H1 (cell line): ENCODE measurements around the gene NRAS. TPM values are rescaled to one million over a fixed set of nuclear protein-coding genes. Genes with fewer than 3 reads are reported as not detected.

ENCODE experiments used
- CTCF ChIA-PET: fragments of 300-600 bp; sonication (Branson Sonifier 250); formaldehyde crosslinking; loops from one replicate; lab custom pipeline; 2021; ENCODE audit not compliant: partially characterized antibody; lab: Charles Lee
- POLR2A ChIA-PET: fragments of 300-600 bp; sonication (Branson Sonifier 250); formaldehyde crosslinking; loops from one replicate; lab custom pipeline; 2021; ENCODE audit warnings: inconsistent platforms; ENCODE audit not compliant: partially characterized antibody; lab: Charles Lee
- DNase-seq, 2 experiments: peaks; one replicate each; pipeline versions ENCODE4 v3.0.0 to v3.0.0-alpha.2; 2010 to 2022; ENCODE audit warnings: low spot score in 2 of 2, low read depth in 1 of 2, mixed read lengths in 1 of 2
- FAIRE-seq: peaks from 2 replicates; lab custom pipeline; 2011; peaks lifted over from hg19 to GRCh38; lab: Jason Lieb, UNC
- H2AFZ ChIP-seq: 2 replicates; pipeline ENCODE4 v1.8.1; 2012; ENCODE audit warnings: low read length, inconsistent platforms
- H2AK5ac ChIP-seq: 2 replicates; pipeline ENCODE4 v1.6.1; 2013; ENCODE audit warnings: low read depth, low read length
- H2BK120ac ChIP-seq: replicated peaks from 2 replicates; pipeline ENCODE3; 2013; ENCODE audit warnings: low read depth, low read length, inconsistent platforms
- H2BK12ac ChIP-seq: 2 replicates; pipeline ENCODE4 v1.6.1; 2013; ENCODE audit warnings: low read depth, low read length
- H2BK15ac ChIP-seq: 2 replicates; pipeline ENCODE4 v1.6.1; 2013; ENCODE audit warnings: low read length
- H2BK20ac ChIP-seq: 2 replicates; pipeline ENCODE4 v1.6.1; 2013; ENCODE audit warnings: low read length
- H2BK5ac ChIP-seq: 2 replicates; pipeline ENCODE4 v1.6.1; 2013; ENCODE audit warnings: low read depth, low read length
- H3K14ac ChIP-seq: 2 replicates; pipeline ENCODE4 v1.6.1; 2013; ENCODE audit warnings: inconsistent platforms; ENCODE audit not compliant: insufficient read length
- H3K18ac ChIP-seq: 2 replicates; pipeline ENCODE4 v1.6.1; 2013; ENCODE audit warnings: low read length; ENCODE audit errors: extremely low read depth
- H3K23ac ChIP-seq: 2 replicates; pipeline ENCODE4 v1.6.1; 2013; ENCODE audit warnings: inconsistent platforms; ENCODE audit not compliant: insufficient read length
- H3K23me2 ChIP-seq: 2 replicates; pipeline ENCODE4 v1.6.1; 2013; ENCODE audit warnings: low read depth, low read length
- H3K27ac ChIP-seq: 2 replicates; pipeline ENCODE4 v1.6.1; 2011; ENCODE audit warnings: low read depth, low read length, inconsistent platforms
- H3K27me3 ChIP-seq, 4 experiments: replicated peaks in 1 of 4; 1 replicate in 1 of 4; 2 replicates in 3 of 4; pipeline versions ENCODE4 v1.6.1 to v1.8.1; 2011 to 2013; ENCODE audit warnings: low read length in 3 of 4, mild to moderate bottlenecking in 3 of 4, inconsistent platforms in 2 of 4, mixed read lengths in 2 of 4, moderate library complexity in 1 of 4; ENCODE audit not compliant: control insufficient read depth in 3 of 4, insufficient read depth in 3 of 4; ENCODE audit errors: extremely low read depth in 1 of 4
- H3K36me3 ChIP-seq, 4 experiments: 2 replicates each; pipeline versions ENCODE4 v1.6.1 to v1.8.1; 2011 to 2013; ENCODE audit warnings: mild to moderate bottlenecking in 4 of 4, low read length in 3 of 4, moderate library complexity in 2 of 4, control low read depth in 1 of 4, inconsistent platforms in 1 of 4; ENCODE audit not compliant: insufficient read depth in 4 of 4, control insufficient read depth in 2 of 4
- H3K4ac ChIP-seq: replicated peaks from 2 replicates; pipeline ENCODE3; 2013; ENCODE audit warnings: low read length, low read depth, mixed read lengths, inconsistent platforms; ENCODE audit not compliant: insufficient read length
- H3K4me1 ChIP-seq, 4 experiments: replicated peaks in 1 of 4; 1 replicate in 1 of 4; 2 replicates in 3 of 4; pipeline versions ENCODE4 v1.6.1 to v1.8.1; 2011 to 2013; ENCODE audit warnings: low read length in 3 of 4, inconsistent platforms in 2 of 4, mixed read lengths in 1 of 4; ENCODE audit not compliant: insufficient read depth in 4 of 4, control insufficient read depth in 3 of 4
- H3K4me2 ChIP-seq, 2 experiments: 2 replicates each; pipeline versions ENCODE4 v1.6.1 to v1.8.1; 2011 to 2013; ENCODE audit warnings: low read depth in 2 of 2, low read length in 2 of 2, control low read depth in 1 of 2, inconsistent platforms in 1 of 2, mild to moderate bottlenecking in 1 of 2; ENCODE audit not compliant: insufficient read depth in 1 of 2
- H3K4me3 ChIP-seq, 4 experiments: fragments of 200-600, 300-600 bp in 1 of 4; sonication (generic), shearing (Covaris generic), sonication (Bioruptor Twin) in 1 of 4; 2 replicates each; pipeline versions ENCODE4 v1.5.1 to v1.8.1; 2011 to 2016; ENCODE audit warnings: low read length in 4 of 4, low read depth in 3 of 4, control low read depth in 2 of 4, inconsistent platforms in 2 of 4, mild to moderate bottlenecking in 2 of 4, mixed read lengths in 1 of 4, moderate library complexity in 1 of 4; ENCODE audit not compliant: insufficient read depth in 2 of 4; ENCODE audit errors: extremely low read depth in 1 of 4
- H3K56ac ChIP-seq: replicated peaks from 2 replicates; pipeline ENCODE3; 2013; ENCODE audit warnings: low read depth, mild to moderate bottlenecking, mixed read lengths, low read length, inconsistent platforms; ENCODE audit not compliant: insufficient read length
- H3K79me1 ChIP-seq: 2 replicates; pipeline ENCODE4 v1.6.1; 2013; ENCODE audit warnings: low read depth, low read length, control low read depth
- H3K79me2 ChIP-seq, 2 experiments: 2 replicates each; pipeline versions ENCODE4 v1.6.1 to v1.8.1; 2012 to 2013; ENCODE audit warnings: low read length in 2 of 2, mild to moderate bottlenecking in 2 of 2, inconsistent platforms in 1 of 2; ENCODE audit not compliant: insufficient read depth in 2 of 2, control insufficient read depth in 1 of 2
- H3K9ac ChIP-seq, 4 experiments: replicated peaks in 1 of 4; 1 replicate in 1 of 4; 2 replicates in 3 of 4; pipeline versions ENCODE4 v1.6.1 to v1.8.1; 2011 to 2013; ENCODE audit warnings: low read depth in 3 of 4, low read length in 3 of 4, control low read depth in 2 of 4, mild to moderate bottlenecking in 2 of 4, moderate library complexity in 2 of 4, inconsistent platforms in 1 of 4; ENCODE audit errors: extremely low read depth in 1 of 4
- H3K9me3 ChIP-seq, 2 experiments: 2 replicates each; pipeline versions ENCODE4 v1.6.1 to v1.8.1; 2012 to 2013; ENCODE audit warnings: mild to moderate bottlenecking in 2 of 2, moderate library complexity in 2 of 2, control low read depth in 1 of 2, inconsistent platforms in 1 of 2, low read depth in 1 of 2, low read length in 1 of 2, mixed read lengths in 1 of 2; ENCODE audit not compliant: insufficient read depth in 2 of 2
- H4K20me1 ChIP-seq, 2 experiments: replicated peaks in 1 of 2; 2 replicates each; pipeline versions ENCODE3 to v1.8.1; 2011 to 2013; ENCODE audit warnings: inconsistent platforms in 2 of 2, low read length in 2 of 2, mild to moderate bottlenecking in 1 of 2; ENCODE audit not compliant: insufficient read depth in 2 of 2, control insufficient read depth in 1 of 2
- H4K5ac ChIP-seq: 2 replicates; pipeline ENCODE4 v1.6.1; 2013; ENCODE audit warnings: low read length, low read depth, mixed read lengths, inconsistent platforms; ENCODE audit not compliant: insufficient read length
- H4K8ac ChIP-seq: 2 replicates; pipeline ENCODE4 v1.8.0; 2013; ENCODE audit warnings: mild to moderate bottlenecking, moderate library complexity, low read length, inconsistent platforms; ENCODE audit not compliant: insufficient read depth; ENCODE audit errors: extremely low read depth
- H4K91ac ChIP-seq: replicated peaks from 2 replicates; pipeline ENCODE3; 2013; ENCODE audit warnings: low read length, mixed read lengths, inconsistent platforms; ENCODE audit not compliant: insufficient read length
- ASH2L ChIP-seq: fragments of 200-600, 300-600 bp; sonication (generic); IDR thresholded peaks from one replicate; pipeline ENCODE4 v1.7.1; 2017; ENCODE audit warnings: low read length
- BCL11A ChIP-seq, 2 experiments: IDR thresholded peaks; one replicate each; pipeline ENCODE4 v1.6.1; 2011; ENCODE audit warnings: low read depth in 2 of 2, low read length in 2 of 2, mild to moderate bottlenecking in 2 of 2
- CHD1 ChIP-seq: IDR thresholded peaks from 2 replicates; pipeline ENCODE4 v1.6.1; 2012; ENCODE audit warnings: low read depth, low read length, improper control_type of control experiment
- EP300 ChIP-seq, 2 experiments: IDR thresholded peaks; 1 replicate in 1 of 2; 2 replicates in 1 of 2; pipeline ENCODE4 v1.6.1; 2011 to 2012; ENCODE audit warnings: low read depth in 2 of 2, low read length in 2 of 2, mild to moderate bottlenecking in 2 of 2, borderline replicate concordance in 1 of 2, inconsistent platforms in 1 of 2, moderate library complexity in 1 of 2
- HDAC6 ChIP-seq: IDR thresholded peaks from one replicate; pipeline ENCODE4 v1.7.1; 2012; ENCODE audit warnings: low read depth, mild to moderate bottlenecking, inconsistent platforms, low read length, moderate library complexity
- KDM5A ChIP-seq: fragments of 200-600 bp; IDR thresholded peaks from 2 replicates; pipeline ENCODE4 v1.7.1; 2012; ENCODE audit warnings: mild to moderate bottlenecking, low read length, inconsistent platforms, mixed read lengths
- NRF1 ChIP-seq: IDR thresholded peaks from 2 replicates; pipeline ENCODE4 v1.6.1; 2011; ENCODE audit warnings: mild to moderate bottlenecking, low read depth, low read length, improper control_type of control experiment
- POLR2A ChIP-seq, 2 experiments: IDR thresholded peaks; 1 replicate in 1 of 2; 2 replicates in 1 of 2; pipeline ENCODE4 v1.6.1; 2011; ENCODE audit warnings: low read depth in 2 of 2, low read length in 2 of 2, mild to moderate bottlenecking in 2 of 2; ENCODE audit errors: control extremely low read depth in 1 of 2
- POLR2AphosphoS5 ChIP-seq: IDR thresholded peaks from 2 replicates; pipeline ENCODE4 v1.6.1; 2011; ENCODE audit warnings: low read depth, low read length
- SIN3A ChIP-seq, 2 experiments: IDR thresholded peaks in 1 of 2; conservative IDR thresholded peaks in 1 of 2; 2 replicates each; pipeline ENCODE4 v1.6.1; 2011 to 2012; ENCODE audit warnings: low read length in 2 of 2, improper control_type of control experiment in 1 of 2, low read depth in 1 of 2, mild to moderate bottlenecking in 1 of 2
- SIX5 ChIP-seq: IDR thresholded peaks from 2 replicates; pipeline ENCODE4 v1.6.1; 2011; ENCODE audit warnings: mild to moderate bottlenecking, low read depth, low read length
- SP1 ChIP-seq: IDR thresholded peaks from 2 replicates; pipeline ENCODE4 v1.6.1; 2011; ENCODE audit warnings: low read depth, low read length
- SUZ12 ChIP-seq: fragments of 200-600 bp; sonication (generic); IDR thresholded peaks from 2 replicates; pipeline ENCODE4 v1.6.1; 2012; ENCODE audit warnings: mild to moderate bottlenecking, inconsistent platforms, low read length, moderate library complexity, mixed read lengths
- WGBS, 2 experiments: shearing (Covaris generic) in 1 of 2; methylation state at CpG; one replicate each; pipeline versions ENCODE4 v1.1.6 to v1.1.7; 2013 to 2015; ENCODE audit warnings: low lambda C conversion rate in 2 of 2, mixed read lengths in 2 of 2, inconsistent platforms in 1 of 2, low coverage in 1 of 2, missing lambda C conversion rate in 1 of 2; ENCODE audit not compliant: insufficient replicate concordance in 2 of 2, insufficient coverage in 1 of 2, insufficient read length in 1 of 2; ENCODE audit errors: extremely low coverage in 1 of 2, missing lambda C conversion rate in 1 of 2; 5-methylcytosine and 5-hydroxymethylcytosine counted together
- polyA plus RNA-seq, 7 experiments: library from polyadenylated mRNA; depleted of rRNA in 3 of 7; stranded (reverse) in 5 of 7; unstranded in 2 of 7; fragments of >200 nt in 5 of 7; fragments of 200-250 nt in 2 of 7; gene quantifications; 1 replicate in 5 of 7; 2 replicates in 1 of 7; 4 replicates in 1 of 7; pipeline versions ENCODE4 v1.2.1 to v1.2.3, GENCODE V29; 2011 to 2013; ENCODE audit warnings: missing spikeins in 2 of 7, mixed read lengths in 2 of 7
- total RNA-seq: library from RNA; stranded (reverse); fragmentation: NEBNext Ultra II Directional; extraction: Animal tissue kit (Norgen Biotek cat#: 25700); gene quantifications from 2 replicates; pipeline ENCODE4 v1.2.1, GENCODE V29; 2021

The NRAS gene
- total and polyA plus RNA-seq, 2 of the 8 experiments (the other 6 are each of a cell fraction or from before 2014, with no cell fraction given), result 24.5 to 65.1 TPM

DNA sequence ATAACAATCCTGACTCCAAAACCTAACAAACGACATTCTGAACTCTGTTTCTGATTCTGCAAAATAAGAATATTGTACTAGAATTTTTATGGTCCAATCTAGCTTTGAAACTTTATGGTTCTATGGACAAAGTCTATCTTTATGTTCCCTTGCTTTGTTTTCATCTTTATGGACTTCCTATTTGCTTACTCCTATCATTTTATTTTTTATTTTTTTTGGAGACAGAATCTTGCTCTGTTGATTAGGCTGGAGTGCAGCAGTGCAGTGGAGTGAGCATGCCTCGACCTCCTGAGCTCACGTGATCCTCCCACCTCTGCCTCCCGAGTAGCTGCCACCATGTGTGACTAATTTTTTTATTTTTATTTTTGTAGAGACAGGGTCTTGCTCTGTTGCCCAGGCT lies 3.6 kb downstream of the NRAS start:
- H3K4ac ChIP-seq, result no peak overlapping the region
- CTCF ChIA-PET, result no interaction called here
- H3K9me3 ChIP-seq, result no peaks in the 10 kb centered on the region
- no peaks in the 10 kb centered on the region for H4K20me1 ChIP-seq
- no peak for FAIRE-seq
- H4K5ac ChIP-seq, result no peak overlapping the region
- H4K8ac ChIP-seq, result no peak overlapping the region
- TF ChIP-seq CHD1, result no peak
- TF ChIP-seq HDAC6, result no peak
- TF ChIP-seq ASH2L, result no peak
- TF ChIP-seq BCL11A (IDR thresholded peaks at IDR 0.05; ENCODE audit: low read depth in 2 of 2, low read length in 2 of 2), result no peak
- no peak for TF ChIP-seq SUZ12
- no peak for TF ChIP-seq SP1
- TF ChIP-seq NRF1, result no peak
- TF ChIP-seq POLR2A (IDR thresholded peaks at IDR 0.05; ENCODE audit: control extremely low read depth in 1 of 2, low read depth in 2 of 2, low read length in 2 of 2), result no peak
- no peak for TF ChIP-seq SIN3A (conservative IDR thresholded peaks at IDR 0.05 in 1 of 2, IDR thresholded peaks at IDR 0.05 in 1 of 2; ENCODE audit: low read depth in 1 of 2, low read length in 2 of 2)
- TF ChIP-seq KDM5A, result no peak
- TF ChIP-seq SIX5, result no peak
- TF ChIP-seq EP300 (IDR thresholded peaks at IDR 0.05; ENCODE audit: borderline replicate concordance in 1 of 2, low read depth in 2 of 2, low read length in 2 of 2), result no peak
- TF ChIP-seq POLR2AphosphoS5, result no peak
- H3K23ac ChIP-seq, result no peak overlapping the region
- no peak for DNase-seq
- H3K36me3 ChIP-seq, result peaks cover 9 to 68% (median 30%) of the 10 kb centered on the region in 4 experiments
- no peak overlapping the region for H3K18ac ChIP-seq
- no peak overlapping the region for H3K27ac ChIP-seq
- H2BK120ac ChIP-seq, result no peak overlapping the region
- no peak overlapping the region for H2AFZ ChIP-seq
- no peaks in the 10 kb centered on the region for H3K79me1 ChIP-seq
- no peak overlapping the region for H2BK5ac ChIP-seq
- POLR2A ChIA-PET, result interaction anchor here (0.7 to 2.9 kb wide), 7 partner anchors 11 to 43 kb away, joined by 3 to 12 read pairs (median 4); partner anchors contain the start of gene AMPD1
- H3K4me2 ChIP-seq, result no peak overlapping the region
- no peak overlapping the region for H2AK5ac ChIP-seq
- H3K56ac ChIP-seq, result no peak overlapping the region
- H3K27me3 ChIP-seq, result no peaks in the 10 kb centered on the region
- WGBS, 2 experiments, result 97% methylated on average over 4 of the region's 4 CpGs; no CpG with 5 or more reads in 1 of the 2 experiments
- no peak overlapping the region for H3K4me3 ChIP-seq
- no peak overlapping the region for H3K9ac ChIP-seq
- H2BK12ac ChIP-seq, result no peak overlapping the region
- no peak overlapping the region for H3K14ac ChIP-seq
- H3K23me2 ChIP-seq, result no peaks in the 10 kb centered on the region
- H2BK15ac ChIP-seq, result no peak overlapping the region
- no peak overlapping the region for H4K91ac ChIP-seq
- no peak overlapping the region for H2BK20ac ChIP-seq
- peaks cover 0 to 28% of the 10 kb centered on the region in 2 experiments; a peak in 3 of 4 replicates for H3K79me2 ChIP-seq
- H3K4me1 ChIP-seq, result no peaks in the 10 kb centered on the region; a peak in 1 of 7 replicates
